Tibial nerve (tissue), 4 donors: ENCODE data around the gene HLA-DOA. TPM values are rescaled to one million over a fixed set of nuclear protein-coding genes. Genes with fewer than 3 reads are reported as not detected.

Experiments
- DNase-seq, 2 donors: peaks; one replicate each; pipeline ENCODE4 v3.0.0-alpha.2; 2019; ENCODE audit warnings: low spot score in 2 of 2
- H3K27ac ChIP-seq, 4 donors: fragments of 200-600 bp; sonication (generic) in 3 of 4; one replicate each; pipeline ENCODE4 v1.5.1; 2017 to 2019; ENCODE audit warnings: mild to moderate bottlenecking in 1 of 4
- H3K27me3 ChIP-seq, 2 donors: fragments of 200-600 bp; sonication (generic) in 1 of 2; one replicate each; pipeline versions ENCODE4 v1.5.1 to v1.6.0; 2017 to 2019
- H3K36me3 ChIP-seq, 3 donors: fragments of 200-600 bp; sonication (generic); one replicate each; pipeline ENCODE4 v1.5.1; 2018 to 2019
- H3K4me1 ChIP-seq, 4 donors: fragments of 200-600 bp; sonication (generic) in 3 of 4; one replicate each; pipeline ENCODE4 v1.5.1; 2017 to 2019
- H3K4me3 ChIP-seq, 4 donors: fragments of 200-600 bp; sonication (generic) in 3 of 4; one replicate each; pipeline ENCODE4 v1.5.1; 2017 to 2019; ENCODE audit warnings: mild to moderate bottlenecking in 1 of 4, moderate library complexity in 1 of 4
- H3K9me3 ChIP-seq, 4 donors: fragments of 200-600 bp; sonication (generic) in 3 of 4; one replicate each; pipeline ENCODE4 v1.5.1; 2017 to 2019
- CTCF ChIP-seq, 5 experiments: fragments of 200-600 bp in 3 of 5; fragments of 450-650 bp in 2 of 5; sonication (generic) in 3 of 5; IDR thresholded peaks; one replicate each; pipeline ENCODE4 v1.5.1; 2016 to 2019; ENCODE audit warnings: antibody characterized with exemption in 5 of 5, mild to moderate bottlenecking in 3 of 5, moderate library complexity in 2 of 5
- EP300 ChIP-seq, 2 donors: sonication (generic); formaldehyde crosslinking; IDR thresholded peaks; one replicate each; pipeline ENCODE4 v1.6.1; 2017; ENCODE audit warnings: antibody characterized with exemption in 2 of 2, mild to moderate bottlenecking in 1 of 2
- POLR2A ChIP-seq, 2 donors: fragments of 450-650 bp; IDR thresholded peaks; one replicate each; pipeline ENCODE4 v1.6.1; 2017; ENCODE audit warnings: antibody characterized with exemption in 2 of 2, mild to moderate bottlenecking in 2 of 2, moderate library complexity in 2 of 2
- WGBS, 2 donors: methylation state at CpG; one replicate each; pipeline ENCODE4 v1.1.5; 2018; 5-methylcytosine and 5-hydroxymethylcytosine counted together
- total RNA-seq, 4 donors: library from RNA; depleted of rRNA; stranded (reverse); fragments of >200 nt; gene quantifications; one replicate each; pipeline ENCODE4 v1.1.0, GENCODE V29; 2016

The HLA-DOA gene
- total RNA-seq, 4 donors from 2014 or later: 3.0 to 17.7 (median 8.4) TPM

- H3K4me3 ChIP-seq: peak within 1 kb of the TSS; percentile 61 to 93 (median 72)
- peaks cover 0 to 9% (median 0%) of the 10 kb centered on the region in 3 donors for H3K36me3 ChIP-seq
- no peaks in the 10 kb centered on the region for H3K9me3 ChIP-seq
- peaks cover 0 to 34% (median 21%) of the 10 kb centered on the region in 4 donors for H3K4me1 ChIP-seq
- peak within 1 kb of the TSS; percentile 99 to 100 (median 100) for H3K27ac ChIP-seq
- H3K27me3 ChIP-seq: no peaks in the 10 kb centered on the region
- 0 to 1% methylated on average over 17 to 55 of the region's 62 CpGs for whole genome bisulfite sequencing, 2 donors
- peak; percentile 86 to 89 for DNase-seq
- TF ChIP-seq POLR2A (IDR thresholded peaks at IDR 0.05) (peak; percentile 94 to 97), EP300 (IDR thresholded peaks at IDR 0.05) (peak; percentile 68 to 98), CTCF (IDR thresholded peaks at IDR 0.05) (peak in 2 of 5 experiments; percentile 39 to 47)
Observed at GRCh38 chr6:32968093-32968866, 41.1 kb downstream of the HLA-DOA start, which contains the start of gene BRD2. BRD2 (plus strand) TSS chr6:32968594; CDS start chr6:32972899, 4,305 bp downstream.

GRCh38 chr6:32967151-32968091 lies 42.0 kb downstream of the HLA-DOA start:
- peak in 1 of 2 donors; percentile 41 for DNase-seq
- peaks cover 0 to 39% (median 21%) of the 10 kb centered on the region in 4 donors for H3K4me1 ChIP-seq
- no peaks in the 10 kb centered on the region for H3K9me3 ChIP-seq
- 2 to 4% methylated on average over 16 of the region's 16 CpGs for WGBS, 2 donors
- H3K27ac ChIP-seq: peak overlapping the region; percentile 99 to 100 (median 100)
- H3K4me3 ChIP-seq: peak overlapping the region; percentile 61 to 93 (median 72)
- peak; percentile 23 to 60 (median 53) for TF ChIP-seq CTCF (IDR thresholded peaks at IDR 0.05)
- TF ChIP-seq EP300 (IDR thresholded peaks at IDR 0.05): no peak
- peaks cover 0 to 2% (median 0%) of the 10 kb centered on the region in 3 donors for H3K36me3 ChIP-seq
- no peaks in the 10 kb centered on the region for H3K27me3 ChIP-seq

- no peak for DNase-seq
- Histone ChIP-seq H3K27me3 (no peaks in the 10 kb centered on the region), H3K27ac (peak overlapping the region in 1 of 4 donors; percentile 58), H3K9me3 (no peaks in the 10 kb centered on the region), H3K4me1 (peaks cover 0 to 43% (median 21%) of the 10 kb centered on the region in 4 donors), H3K36me3 (no peaks in the 10 kb centered on the region), H3K4me3 (no peak overlapping the region)
- WGBS, 2 donors: 57 to 79% methylated on average over 5 of the region's 5 CpGs
- TF ChIP-seq POLR2A (IDR thresholded peaks at IDR 0.05): no peak
- no peak for TF ChIP-seq CTCF (IDR thresholded peaks at IDR 0.05)
- TF ChIP-seq EP300 (IDR thresholded peaks at IDR 0.05): no peak
Observed at GRCh38 chr6:32964776-32965175, 44.6 kb downstream of the HLA-DOA start.

- H3K27me3 ChIP-seq: no peaks in the 10 kb centered on the region
- DNase-seq: no peak
- H3K27ac ChIP-seq: peak overlapping the region in 1 of 4 donors; percentile 15
- no peaks in the 10 kb centered on the region for H3K36me3 ChIP-seq
- WGBS, 2 donors: 67 to 73% methylated on average over 1 of the region's 1 CpG
- peaks cover 0 to 43% (median 21%) of the 10 kb centered on the region in 4 donors for H3K4me1 ChIP-seq
- H3K9me3 ChIP-seq: no peaks in the 10 kb centered on the region
- TF ChIP-seq CTCF (IDR thresholded peaks at IDR 0.05): no peak
- no peak for TF ChIP-seq POLR2A (IDR thresholded peaks at IDR 0.05)
- TF ChIP-seq EP300 (IDR thresholded peaks at IDR 0.05): no peak
- H3K4me3 ChIP-seq: no peak overlapping the region
Observed at GRCh38 chr6:32963866-32964265, 45.5 kb downstream of the HLA-DOA start.
